ENCODE measurements around the gene ANKS1B. TPM values are rescaled to one million over a fixed set of nuclear protein-coding genes. Genes with fewer than 3 reads are reported as not detected.

The ANKS1B gene
- total RNA-seq, 4 donors from 2014 or later, result 16.6 to 62.6 (median 40.2) TPM

DNA sequence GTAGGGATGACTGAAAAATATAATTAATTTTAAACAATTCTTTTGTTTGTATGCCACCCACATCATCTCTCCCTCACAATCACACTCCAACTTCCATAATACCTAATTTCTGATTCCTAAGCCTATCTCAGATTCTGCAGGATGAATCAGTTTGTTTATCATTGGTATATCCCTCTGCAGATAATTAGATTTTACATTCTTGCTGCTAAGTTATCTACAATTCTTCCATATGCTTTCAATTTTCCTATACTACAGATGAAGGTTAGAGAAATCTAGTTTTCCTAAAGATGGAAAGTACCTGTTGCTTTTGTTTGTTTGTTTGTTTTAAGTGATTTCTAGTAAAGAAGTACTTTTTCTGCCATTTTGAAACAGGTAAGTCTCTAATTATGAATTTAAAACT lies 105.3 kb downstream of the ANKS1B start:
- no peaks in the 10 kb centered on the region for H3K9me3 ChIP-seq
- no peaks in the 10 kb centered on the region for H3K4me1 ChIP-seq
- no peaks in the 10 kb centered on the region for H3K27me3 ChIP-seq
- TF ChIP-seq, protein P1, sequence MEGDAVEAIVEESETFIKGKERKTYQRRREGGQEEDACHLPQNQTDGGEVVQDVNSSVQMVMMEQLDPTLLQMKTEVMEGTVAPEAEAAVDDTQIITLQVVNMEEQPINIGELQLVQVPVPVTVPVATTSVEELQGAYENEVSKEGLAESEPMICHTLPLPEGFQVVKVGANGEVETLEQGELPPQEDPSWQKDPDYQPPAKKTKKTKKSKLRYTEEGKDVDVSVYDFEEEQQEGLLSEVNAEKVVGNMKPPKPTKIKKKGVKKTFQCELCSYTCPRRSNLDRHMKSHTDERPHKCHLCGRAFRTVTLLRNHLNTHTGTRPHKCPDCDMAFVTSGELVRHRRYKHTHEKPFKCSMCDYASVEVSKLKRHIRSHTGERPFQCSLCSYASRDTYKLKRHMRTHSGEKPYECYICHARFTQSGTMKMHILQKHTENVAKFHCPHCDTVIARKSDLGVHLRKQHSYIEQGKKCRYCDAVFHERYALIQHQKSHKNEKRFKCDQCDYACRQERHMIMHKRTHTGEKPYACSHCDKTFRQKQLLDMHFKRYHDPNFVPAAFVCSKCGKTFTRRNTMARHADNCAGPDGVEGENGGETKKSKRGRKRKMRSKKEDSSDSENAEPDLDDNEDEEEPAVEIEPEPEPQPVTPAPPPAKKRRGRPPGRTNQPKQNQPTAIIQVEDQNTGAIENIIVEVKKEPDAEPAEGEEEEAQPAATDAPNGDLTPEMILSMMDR (IDR thresholded peaks at IDR 0.05), result no peak
- TF ChIP-seq POLR2A (IDR thresholded peaks at IDR 0.05), result no peak
- DNase-seq, result no peak
- H3K27ac ChIP-seq, result no peak overlapping the region
- intact Hi-C loops (cut with DNase I; ENCODE audit: low total_unique reads), result no loop called here
- H3K4me3 ChIP-seq, result no peak overlapping the region
- no peaks in the 10 kb centered on the region for H3K36me3 ChIP-seq

DNA sequence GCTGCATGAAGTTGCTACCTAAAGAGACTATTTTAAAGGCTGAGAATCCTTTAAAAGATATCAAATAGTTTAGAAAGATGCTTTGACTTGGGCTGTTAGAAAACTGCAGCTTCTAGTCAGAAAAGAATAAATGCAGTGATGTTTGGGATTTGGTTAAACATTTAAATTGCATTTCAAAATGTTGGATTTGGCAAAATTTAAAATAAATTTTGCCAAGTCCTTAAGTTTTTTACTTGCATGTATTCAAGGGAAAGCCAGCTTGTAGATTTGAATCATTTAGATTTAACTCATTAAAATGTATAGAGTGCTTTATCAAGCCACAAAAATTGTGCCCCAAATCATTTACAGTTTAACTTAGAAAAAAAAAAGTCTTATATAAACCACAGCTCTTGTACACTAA lies 109.7 kb downstream of the ANKS1B start:
- no peak for TF ChIP-seq POLR2A (IDR thresholded peaks at IDR 0.05)
- TF ChIP-seq, protein P1 (IDR thresholded peaks at IDR 0.05), result no peak
- intact Hi-C loops (cut with DNase I; ENCODE audit: low total_unique reads), result no loop called here
- no peaks in the 10 kb centered on the region for H3K4me1 ChIP-seq

DNA sequence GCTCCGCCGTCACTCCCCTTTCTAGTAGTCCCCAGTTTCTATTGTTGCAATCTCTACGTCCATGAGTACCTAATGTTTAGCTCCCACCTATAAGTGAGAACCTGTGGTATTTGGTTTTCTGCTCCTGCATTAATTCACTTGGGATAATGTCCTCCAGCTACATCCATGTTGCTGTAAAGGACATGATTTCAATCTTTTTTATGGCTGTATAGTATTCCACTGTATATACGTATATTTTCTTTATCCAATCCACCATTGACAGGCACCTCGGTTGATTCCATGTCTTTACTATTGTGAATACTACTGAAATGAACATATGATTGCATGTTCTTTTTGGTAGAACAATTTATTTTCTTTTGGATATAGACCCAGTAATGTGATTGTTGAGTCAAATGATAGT lies 114.7 kb downstream of the ANKS1B start:
- no peak overlapping the region for H3K27ac ChIP-seq
- TF ChIP-seq POLR2A (IDR thresholded peaks at IDR 0.05), result no peak
- TF ChIP-seq, protein P1 (IDR thresholded peaks at IDR 0.05), result no peak
- no peaks in the 10 kb centered on the region for H3K27me3 ChIP-seq
- H3K4me3 ChIP-seq, result no peak overlapping the region
- H3K4me1 ChIP-seq, result no peaks in the 10 kb centered on the region
- no peak for DNase-seq
- intact Hi-C loops (cut with DNase I; ENCODE audit: low total_unique reads), result no loop called here
- H3K36me3 ChIP-seq, result no peaks in the 10 kb centered on the region
- no peaks in the 10 kb centered on the region for H3K9me3 ChIP-seq

More for the DNA sequence above, 109.7 kb downstream of the ANKS1B start:
- no peak for DNase-seq
- no peaks in the 10 kb centered on the region for H3K36me3 ChIP-seq
- H3K27me3 ChIP-seq, result no peaks in the 10 kb centered on the region
- no peak overlapping the region for H3K4me3 ChIP-seq
- no peaks in the 10 kb centered on the region for H3K9me3 ChIP-seq
- H3K27ac ChIP-seq, result no peak overlapping the region

DNA sequence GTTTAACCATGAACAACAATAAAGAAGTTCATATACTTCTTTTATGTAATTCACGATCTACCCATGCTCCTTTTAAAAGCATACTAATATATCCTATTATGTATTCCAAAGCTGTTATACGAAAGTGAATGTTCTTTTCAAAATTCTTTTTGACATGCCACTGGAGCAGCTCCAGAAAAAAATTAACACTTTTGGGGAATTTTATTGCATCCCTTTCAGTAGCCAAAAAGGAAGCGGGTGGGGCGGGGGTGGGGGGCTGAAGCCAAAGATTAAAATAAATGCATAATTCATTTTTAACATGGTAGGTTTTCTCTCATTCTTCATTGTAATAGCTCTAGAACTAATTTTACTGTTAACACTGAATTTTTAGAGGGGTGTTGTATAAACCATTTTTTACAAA lies 123.0 kb downstream of the ANKS1B start:
- Histone ChIP-seq H3K36me3 (no peaks in the 10 kb centered on the region), H3K9me3 (no peaks in the 10 kb centered on the region), H3K4me1 (no peaks in the 10 kb centered on the region), H3K4me3 (no peak overlapping the region), H3K27me3 (no peaks in the 10 kb centered on the region), H3K27ac (no peak overlapping the region)
- intact Hi-C loops (cut with DNase I; ENCODE audit: low total_unique reads), result no loop called here
- no peak for DNase-seq
- TF ChIP-seq, protein P1 (IDR thresholded peaks at IDR 0.05), result no peak
- no peak for TF ChIP-seq POLR2A (IDR thresholded peaks at IDR 0.05)

DNA sequence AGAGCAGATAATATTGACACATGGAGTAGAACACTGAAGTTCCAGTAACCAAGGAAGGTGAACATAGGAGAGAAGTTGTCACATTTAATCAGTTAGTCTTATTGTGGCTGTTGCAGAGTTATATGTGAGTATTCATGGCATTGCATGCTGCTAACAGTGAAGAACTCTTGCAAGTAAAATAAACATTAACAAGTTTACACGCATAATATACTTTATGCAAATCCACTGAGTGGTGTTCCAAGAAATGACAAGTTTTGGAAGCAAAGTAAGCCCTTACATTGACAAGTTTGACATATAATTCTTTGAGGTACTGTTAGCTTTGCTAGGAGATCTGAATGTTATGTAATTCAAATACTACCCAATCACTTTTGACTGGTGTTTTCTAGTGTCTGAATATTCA lies 125.6 kb downstream of the ANKS1B start:
- intact Hi-C loops (cut with DNase I; ENCODE audit: low total_unique reads), result no loop called here
- DNase-seq, result no peak

More for the DNA sequence above, 125.6 kb downstream of the ANKS1B start:
- H3K36me3 ChIP-seq, result no peaks in the 10 kb centered on the region
- H3K27ac ChIP-seq, result no peak overlapping the region
- H3K4me3 ChIP-seq, result no peak overlapping the region
- H3K27me3 ChIP-seq, result no peaks in the 10 kb centered on the region
- H3K4me1 ChIP-seq, result no peaks in the 10 kb centered on the region
- TF ChIP-seq, protein P1 (IDR thresholded peaks at IDR 0.05), result no peak
- TF ChIP-seq POLR2A (IDR thresholded peaks at IDR 0.05), result no peak
- no peaks in the 10 kb centered on the region for H3K9me3 ChIP-seq
